T-helper 2 cell (primary cell): Measurements from ENCODE around the gene MATN1.
A peak's percentile ranks its signal among the peaks of the same experiment; 100 is the strongest.

Experiments used
- DNase-seq, 5 experiments: peaks; one replicate each; pipeline versions ENCODE4 v3.0.0 to v3.0.0-alpha.2; 2012 to 2022

The MATN1 gene

GRCh38 chr1:30757352-30758120, 34.2 kb upstream of the MATN1 start, which contains the start of gene LAPTM5:
Gene LAPTM5 (minus strand): TSS chr1:30757774. CDS start chr1:30757745, 29 bp downstream.
- DNase-seq = peak; percentile 24 to 78 (median 47)

- DNase-seq = peak in 4 of 5 experiments; percentile 41 to 91 (median 70)
These were observed 33.4 kb upstream of the MATN1 start for GRCh38 chr1:30756545-30757351.

- DNase-seq = no peak
These were observed 32.8 kb upstream of the MATN1 start for GRCh38 chr1:30756206-30756544.

GRCh38 chr1:30755746-30756145, 32.4 kb upstream of the MATN1 start:
- DNase-seq = no peak

- DNase-seq = no peak
These were observed 31.9 kb upstream of the MATN1 start for GRCh38 chr1:30755334-30755733.

GRCh38 chr1:30754684-30755171, 31.3 kb upstream of the MATN1 start:
- DNase-seq = no peak

- no peak for DNase-seq
These were observed 30.3 kb upstream of the MATN1 start for GRCh38 chr1:30753660-30754123.

- DNase-seq = no peak
These were observed 29.7 kb upstream of the MATN1 start for GRCh38 chr1:30753118-30753517.

GRCh38 chr1:30752651-30752908, 29.2 kb upstream of the MATN1 start:
- no peak for DNase-seq

- no peak for DNase-seq
These were observed 28.7 kb upstream of the MATN1 start for GRCh38 chr1:30751830-30752650.

GRCh38 chr1:30750731-30751291, 27.4 kb upstream of the MATN1 start:
- DNase-seq = peak in 1 of 5 experiments; percentile 32

GRCh38 chr1:30749691-30750583, 26.6 kb upstream of the MATN1 start:
- DNase-seq = peak; percentile 27 to 89 (median 66)

- DNase-seq = peak in 1 of 5 experiments; percentile 54
These were observed 25.5 kb upstream of the MATN1 start for GRCh38 chr1:30748699-30749401.

GRCh38 chr1:30748098-30748698, 24.8 kb upstream of the MATN1 start:
- DNase-seq = peak in 1 of 5 experiments; percentile 57

GRCh38 chr1:30747033-30748008, 23.9 kb upstream of the MATN1 start:
- no peak for DNase-seq

GRCh38 chr1:30746212-30747032, 23.0 kb upstream of the MATN1 start:
- no peak for DNase-seq

- peak in 1 of 5 experiments; percentile 35 for DNase-seq
These were observed 22.4 kb upstream of the MATN1 start for GRCh38 chr1:30745834-30746208.

- DNase-seq = peak in 1 of 5 experiments; percentile 40
These were observed 21.9 kb upstream of the MATN1 start for GRCh38 chr1:30745156-30745833.
